K562 (cell line): ENCODE measurements around the gene FHL1. TPM values are rescaled to one million over a fixed set of nuclear protein-coding genes. Genes with fewer than 3 reads are reported as not detected.
A peak's percentile ranks its signal among the peaks of the same experiment; 100 is the strongest.

ENCODE experiments used
- ATAC-seq: fragments of 200-7000 bp; cut with Tn5 transposase; 3 replicates; pipeline ENCODE4 v1.9.1; 2020; ENCODE audit warnings: moderate library complexity
- BruUV-seq: library from RNA; stranded (reverse); fragments of 400-500 nt; replicated peaks from 2 replicates; lab custom pipeline; 2021; lab: Mats Ljungman, UMichigan
- CTCF ChIA-PET: fragments of 300-600 bp; formaldehyde crosslinking; extraction: SDS; loops from one replicate; lab custom pipeline; 2021; ENCODE audit warnings: low intra/inter-chr PET ratio; lab: Yijun Ruan, JAX
- POLR2A ChIA-PET: fragments of 300-600, 350-650 bp; sonication (Branson Sonifier 250); formaldehyde crosslinking; extraction: SDS; loops from one replicate; lab custom pipeline; 2021; ENCODE audit warnings: antibody characterized with exemption, inconsistent platforms; lab: Yijun Ruan, JAX
- DNase-seq, 4 experiments: peaks; one replicate each; pipeline versions ENCODE4 v3.0.0 to v3.0.0-alpha.2; 2011 to 2018; ENCODE audit warnings: low spot score in 3 of 4, mixed read lengths in 3 of 4; ENCODE audit errors: extremely low read depth in 1 of 4
- FAIRE-seq: peaks from 2 replicates; lab custom pipeline; 2011; peaks lifted over from hg19 to GRCh38; lab: Jason Lieb, UNC
- H2AFZ ChIP-seq: 2 replicates; pipeline ENCODE4 v1.6.0; 2011; ENCODE audit warnings: low read depth, low read length, control low read depth, inconsistent platforms
- H3K27ac ChIP-seq: fragments of 200-600 bp; 3 replicates; pipeline ENCODE4 v1.8.0; 2011; ENCODE audit warnings: low read depth, mild to moderate bottlenecking, control low read depth, inconsistent platforms, low read length, moderate library complexity, mixed read lengths; ENCODE audit errors: extremely low read depth
- H3K27me3 ChIP-seq, 2 experiments: fragments of 300-600 bp in 1 of 2; 2 replicates in 1 of 2; 3 replicates in 1 of 2; pipeline versions ENCODE4 v1.6.0 to v1.8.0; 2011; ENCODE audit warnings: inconsistent platforms in 2 of 2, low read length in 2 of 2, mild to moderate bottlenecking in 1 of 2, mixed read lengths in 1 of 2, moderate library complexity in 1 of 2; ENCODE audit not compliant: control insufficient read depth in 2 of 2, insufficient read depth in 2 of 2
- H3K36me3 ChIP-seq: fragments of 300-600 bp; 3 replicates; pipeline ENCODE4 v1.8.0; 2011; ENCODE audit warnings: mild to moderate bottlenecking, low read length, inconsistent platforms; ENCODE audit not compliant: control insufficient read depth, insufficient read depth
- H3K4me1 ChIP-seq, 2 experiments: fragments of 200-600 bp in 1 of 2; replicated peaks in 1 of 2; 2 replicates in 1 of 2; 3 replicates in 1 of 2; pipeline versions ENCODE4 v1.5.1 to v1.8.0; 2011; ENCODE audit warnings: inconsistent platforms in 2 of 2, low read length in 2 of 2, mild to moderate bottlenecking in 1 of 2, mixed read lengths in 1 of 2, moderate library complexity in 1 of 2; ENCODE audit not compliant: control insufficient read depth in 2 of 2, insufficient read depth in 2 of 2
- H3K4me2 ChIP-seq: 2 replicates; pipeline ENCODE4 v1.6.1; 2011; ENCODE audit warnings: low read length, control low read depth, inconsistent platforms, mixed read lengths; ENCODE audit not compliant: insufficient read depth
- H3K4me3 ChIP-seq: fragments of 200-600 bp; sonication (generic), shearing (Covaris generic); 2 replicates; pipeline ENCODE4 v1.5.1; 2016; ENCODE audit warnings: control low read depth, inconsistent platforms
- H3K79me2 ChIP-seq: fragments of 200-600 bp; 3 replicates; pipeline ENCODE4 v1.8.0; 2011; ENCODE audit warnings: low read length, inconsistent platforms; ENCODE audit not compliant: control insufficient read depth, insufficient read depth
- H3K9ac ChIP-seq, 2 experiments: 2 replicates each; pipeline versions ENCODE4 v1.6.0 to v1.6.1; 2011; ENCODE audit warnings: low read depth in 2 of 2, low read length in 2 of 2, control low read depth in 1 of 2, inconsistent platforms in 1 of 2, mild to moderate bottlenecking in 1 of 2, mixed read lengths in 1 of 2; ENCODE audit not compliant: insufficient read depth in 1 of 2
- H3K9me1 ChIP-seq: one replicate; pipeline ENCODE4 v1.6.0; 2011; ENCODE audit warnings: inconsistent platforms, mild to moderate bottlenecking, low read length, moderate library complexity; ENCODE audit not compliant: control insufficient read depth, insufficient read depth
- H3K9me3 ChIP-seq: replicated peaks from 2 replicates; pipeline ENCODE4 v1.5.1; 2011; ENCODE audit warnings: low read depth, low read length, inconsistent platforms; ENCODE audit not compliant: control insufficient read depth, insufficient read depth
- H4K20me1 ChIP-seq: replicated peaks from 2 replicates; pipeline ENCODE4 v1.6.1; 2011; ENCODE audit warnings: low read length, inconsistent platforms, mixed read lengths; ENCODE audit not compliant: control insufficient read depth, insufficient read depth
- CBX1 ChIP-seq: sonication (generic); IDR thresholded peaks from 2 replicates; pipeline ENCODE4 v1.6.1; 2016; ENCODE audit warnings: antibody characterized with exemption, low read depth, mild to moderate bottlenecking
- FOSL1 ChIP-seq: fragments of 200-800 bp; sonication (Bioruptor generic); conservative IDR thresholded peaks from 2 replicates; pipeline ENCODE4 v1.6.1; 2016; ENCODE audit warnings: missing genetic modification characterization, missing compliant biosample characterization
- MEIS2 ChIP-seq: fragments of 450-650 bp; IDR thresholded peaks from 2 replicates; pipeline ENCODE4 v1.6.1; 2014; ENCODE audit warnings: mild to moderate bottlenecking; ENCODE audit not compliant: partially characterized antibody
- POLR3A ChIP-seq: IDR thresholded peaks from 2 replicates; pipeline ENCODE4 v1.6.1; 2011; ENCODE audit warnings: borderline replicate concordance, mild to moderate bottlenecking, moderate library complexity; ENCODE audit not compliant: insufficient read length, insufficient read depth; ENCODE audit errors: extremely low read depth
- U2AF1 ChIP-seq: fragments of 200-400 bp; formaldehyde crosslinking; optimal IDR thresholded peaks from 2 replicates; pipeline ENCODE3; 2017; ENCODE audit warnings: mild to moderate bottlenecking, low read depth, low read length, moderate library complexity
- ZNF217 ChIP-seq: sonication (generic); formaldehyde crosslinking; IDR thresholded peaks from 2 replicates; pipeline ENCODE4 v1.8.0; 2022; ENCODE audit warnings: mild to moderate bottlenecking, missing genetic modification reagents
- ZNF3 ChIP-seq: fragments of 250-450 bp; sonication (Bioruptor Pico); IDR thresholded peaks from 2 replicates; pipeline ENCODE4 v1.5.0; 2021; ENCODE audit warnings: mild to moderate bottlenecking, moderate library complexity
- WGBS: fragments of 100-300 bp; shearing (Covaris generic); methylation state at CpG from one replicate; pipeline ENCODE4 v1.1.6; 2016; ENCODE audit warnings: low coverage, mixed read lengths; ENCODE audit not compliant: insufficient coverage; ENCODE audit errors: missing lambda C conversion rate; 5-methylcytosine and 5-hydroxymethylcytosine counted together
- in situ Hi-C: fragments of 300-500 bp; cut with MboI; formaldehyde crosslinking; loops from 4 replicates; pipeline ENCODE4 v1.15.0; 2018; ENCODE audit warnings: inconsistent platforms, mixed read lengths
- intact Hi-C: fragments of 100-400 bp; cut with micrococcal nuclease; formaldehyde crosslinking; loops from 2 replicates; pipeline ENCODE4 v1.14.2; 2022
- polyA plus RNA-seq, 8 experiments: library from polyadenylated mRNA; depleted of rRNA in 4 of 8; stranded (reverse) in 5 of 8; unstranded in 3 of 8; fragments of >200 nt; fragmentation: Nextera tagmentation in 2 of 8; fragmentation: Illumina TruSeq in 1 of 8; extraction: Ambion mirVana in 2 of 8; extraction: Trizol in 1 of 8; gene quantifications; 2 replicates each; pipeline versions ENCODE4 v1.2.1 to v1.2.3, GENCODE V29; 2011 to 2014; ENCODE audit warnings: inconsistent platforms in 1 of 8, missing spikeins in 1 of 8
- total RNA-seq, 7 experiments: library from RNA; depleted of rRNA in 6 of 7; stranded (reverse); fragments of >200 nt in 6 of 7; fragmentation: Illumina TruSeq in 2 of 7; extraction: Trizol in 2 of 7; gene quantifications; 2 replicates each; pipeline versions ENCODE4 v1.2.1 to v1.2.3, GENCODE V29; 2011 to 2021; ENCODE audit warnings: low replicate concordance in 1 of 7

The FHL1 gene
- total and polyA plus RNA-seq, 9 of the 15 experiments (the other 6 are each of a cell fraction or from before 2014, with no cell fraction given) = 0.03 to 3.0 (median 0.13) TPM; not detected in 1

DNA sequence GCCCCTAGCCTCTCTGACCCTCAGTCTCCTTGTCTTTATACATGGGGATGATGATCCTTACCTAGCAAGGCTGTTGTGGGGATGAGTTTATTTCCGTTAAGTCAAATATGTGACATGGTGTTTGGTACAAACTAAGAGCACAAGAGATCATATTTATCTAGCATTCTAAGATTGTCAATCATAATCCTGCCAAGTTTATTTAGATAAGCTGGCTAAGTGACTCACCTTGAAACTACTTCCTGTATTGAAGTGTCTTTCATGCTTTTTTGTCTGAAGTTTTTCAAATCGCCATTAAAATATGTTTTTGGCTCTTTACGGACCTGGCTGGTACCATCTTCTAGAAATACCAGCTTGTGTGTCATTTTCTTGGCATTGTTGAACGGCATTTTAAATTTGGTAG is 73.2 kb downstream of the FHL1 start:
- no peak overlapping the region for H3K9ac ChIP-seq
- POLR2A ChIA-PET = no interaction called here
- H4K20me1 ChIP-seq = no peaks in the 10 kb centered on the region
- in situ Hi-C loops (no loop called here), intact Hi-C loops (no loop called here)
- H3K27ac ChIP-seq = no peak overlapping the region
- CTCF ChIA-PET = interaction anchor here (0.6 kb wide), 1 partner anchor 730 kb away, joined by 4 read pairs; no protein-coding TSS in a partner anchor
- no peak overlapping the region for H3K4me2 ChIP-seq
- H3K9me1 ChIP-seq = no peaks in the 10 kb centered on the region
- H3K4me1 ChIP-seq = no peaks in the 10 kb centered on the region; a peak in 1 of 5 replicates
- no TSS peak for BruUV-seq
- H3K4me3 ChIP-seq = no peak overlapping the region
- no peak for ATAC-seq
- no peak for FAIRE-seq
- no peak for DNase-seq
- 72% methylated on average over 4 of the region's 4 CpGs for WGBS
- H3K79me2 ChIP-seq = no peaks in the 10 kb centered on the region
- H3K36me3 ChIP-seq = peaks cover 58% of the 10 kb centered on the region; the same call in 2 of the 3 replicates
- no peak for TF ChIP-seq U2AF1
- no peak for TF ChIP-seq CBX1
- TF ChIP-seq FOSL1 (tag) = 0 out of 2 replicates have a peak, but pooled peaks have one; percentile 25
- peak; percentile 40 for TF ChIP-seq MEIS2
- TF ChIP-seq ZNF3 = no peak
- TF ChIP-seq POLR3A = no peak
- no peak for TF ChIP-seq ZNF217
- no peak overlapping the region for H2AFZ ChIP-seq
- H3K9me3 ChIP-seq = no peaks in the 10 kb centered on the region
- no peaks in the 10 kb centered on the region for H3K27me3 ChIP-seq
